MCF 10A (cell line): ENCODE data around the gene MRGPRF. TPM values are rescaled to one million over a fixed set of nuclear protein-coding genes. Genes with fewer than 3 reads are reported as not detected.
A peak's percentile ranks its signal among the peaks of the same experiment; 100 is the strongest.

Source experiments
- BruUV-seq: library from RNA; stranded (reverse); fragments of 400-500 nt; replicated peaks from 2 replicates; lab custom pipeline; 2021; lab: Mats Ljungman, UMichigan
- CTCF ChIA-PET: fragments of 300-600 bp; sonication (Branson Sonifier 250); formaldehyde crosslinking; extraction: SDS; loops from one replicate; lab custom pipeline; 2021; ENCODE audit warnings: antibody characterized with exemption, inconsistent platforms; lab: Yijun Ruan, JAX
- POLR2A ChIA-PET: fragments of 300-600, 350-650 bp; sonication (Branson Sonifier 250); formaldehyde crosslinking; extraction: SDS; loops from one replicate; lab custom pipeline; 2020; ENCODE audit warnings: antibody characterized with exemption, inconsistent platforms; lab: Yijun Ruan, JAX
- DNase-seq: peaks from one replicate; pipeline ENCODE4 v3.0.0-alpha.2; 2018; ENCODE audit not compliant: unreplicated experiment
- H3K27ac Mint-ChIP-seq: one replicate; pipeline ENCODE4 v1.8.0; 2022; ENCODE audit warnings: mild to moderate bottlenecking, low read depth, mixed read lengths; ENCODE audit not compliant: unreplicated experiment
- H3K27me3 Mint-ChIP-seq: one replicate; pipeline ENCODE4 v1.8.0; 2022; ENCODE audit warnings: mixed read lengths; ENCODE audit not compliant: insufficient read depth, unreplicated experiment
- H3K36me3 Mint-ChIP-seq: one replicate; pipeline ENCODE4 v1.8.0; 2022; ENCODE audit warnings: mild to moderate bottlenecking, moderate library complexity, mixed read lengths; ENCODE audit not compliant: insufficient read depth, unreplicated experiment
- H3K4me1 Mint-ChIP-seq: one replicate; pipeline ENCODE4 v1.8.0; 2022; ENCODE audit warnings: mixed read lengths; ENCODE audit not compliant: insufficient read depth, unreplicated experiment
- H3K4me3 Mint-ChIP-seq: one replicate; pipeline ENCODE4 v1.8.0; 2022; ENCODE audit warnings: mild to moderate bottlenecking, moderate library complexity, mixed read lengths; ENCODE audit not compliant: unreplicated experiment
- H3K9me3 Mint-ChIP-seq: one replicate; pipeline ENCODE4 v1.8.0; 2022; ENCODE audit warnings: mixed read lengths; ENCODE audit not compliant: unreplicated experiment
- CTCF ChIP-seq: fragments of 200-600 bp; IDR thresholded peaks from one replicate; pipeline ENCODE4 v1.8.0; 2022; ENCODE audit warnings: antibody characterized with exemption, mild to moderate bottlenecking; ENCODE audit not compliant: unreplicated experiment
- intact Hi-C: fragments of 100-400 bp; cut with micrococcal nuclease; formaldehyde crosslinking; loops from 2 replicates; pipeline ENCODE4 v1.14.1; 2022
- total RNA-seq: library from RNA; stranded (reverse); gene quantifications from 2 replicates; pipeline ENCODE4 v1.2.3, GENCODE V29; 2022

Gene MRGPRF
- total RNA-seq, 1 experiment from 2014 or later: not detected

DNA sequence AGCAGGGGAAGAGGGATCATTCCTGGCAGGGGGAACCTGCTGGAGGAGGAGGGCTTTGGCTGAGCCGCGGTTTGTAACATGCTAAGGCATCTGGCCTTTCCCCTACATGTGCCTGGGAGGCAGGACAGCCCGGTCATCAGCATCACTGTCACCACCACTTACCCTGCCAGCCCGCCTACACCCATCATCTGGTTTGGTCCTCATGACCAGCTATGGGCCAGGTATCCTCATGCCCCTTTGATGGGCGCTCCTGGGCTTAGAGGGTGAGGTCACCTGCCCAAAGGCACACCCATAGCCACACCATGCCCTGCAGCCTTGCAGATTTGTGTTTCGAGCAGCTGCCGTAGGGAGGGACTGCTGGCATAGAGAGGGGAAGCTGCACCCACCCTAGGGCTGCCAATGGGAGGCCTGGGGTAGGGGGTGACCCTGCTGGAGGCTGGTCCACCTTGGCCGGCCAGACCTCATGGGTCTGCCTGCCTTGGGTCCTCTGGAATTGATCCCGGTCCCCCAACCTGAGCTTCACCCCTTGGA lies 2.6 kb downstream of the MRGPRF start:
- H3K27ac Mint-ChIP-seq: no peak overlapping the region
- no peaks in the 10 kb centered on the region for H3K36me3 Mint-ChIP-seq
- BruUV-seq: no TSS peak
- DNase-seq: no peak
- no peak overlapping the region for H3K4me3 Mint-ChIP-seq
- ChIA-PET POLR2A (no interaction called here), CTCF (no interaction called here)
- no peaks in the 10 kb centered on the region for H3K9me3 Mint-ChIP-seq
- no peaks in the 10 kb centered on the region for H3K27me3 Mint-ChIP-seq
- TF ChIP-seq CTCF: no peak
- H3K4me1 Mint-ChIP-seq: peaks cover 14% of the 10 kb centered on the region
- intact Hi-C loops: no loop called here

DNA sequence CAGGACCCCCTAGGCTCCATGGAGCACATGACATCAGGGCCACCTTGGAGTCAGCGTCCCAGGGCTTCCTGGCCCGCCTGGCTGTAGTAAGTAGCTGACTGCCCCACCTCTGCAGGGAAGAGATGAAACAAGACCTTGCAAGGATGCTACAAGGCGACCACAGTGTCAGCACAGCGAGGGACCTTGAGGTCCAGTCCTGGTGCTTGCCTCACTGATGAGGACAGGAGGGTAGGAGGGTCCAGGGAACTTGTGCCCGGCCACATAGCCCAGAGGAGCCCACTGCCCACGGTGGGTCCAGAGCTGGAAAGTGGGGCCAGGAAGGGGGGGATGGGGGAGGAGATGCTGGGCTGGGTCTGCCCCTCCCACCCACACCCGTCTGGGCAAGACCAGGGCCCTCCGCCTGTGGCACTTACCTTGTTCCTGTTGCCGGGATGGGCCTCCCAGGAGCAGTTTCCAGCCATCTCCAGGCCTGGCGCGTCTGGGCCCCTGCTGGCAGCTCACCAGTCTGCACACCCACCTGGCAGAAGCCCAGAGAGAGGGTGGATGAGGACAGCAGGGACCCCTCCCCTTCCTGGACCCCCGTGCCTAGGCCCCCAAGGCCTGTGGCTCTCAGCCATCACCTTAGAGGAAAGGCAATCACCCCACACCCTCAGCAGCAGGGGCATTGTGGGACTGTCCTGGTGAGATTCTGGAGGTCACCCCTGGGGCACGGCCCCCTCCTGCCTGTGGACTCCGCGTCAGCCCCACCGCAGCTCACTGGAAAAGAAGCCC lies 3.4 kb downstream of the MRGPRF start:
- peaks cover 14% of the 10 kb centered on the region for H3K4me1 Mint-ChIP-seq
- no peak for TF ChIP-seq CTCF
- no peak overlapping the region for H3K27ac Mint-ChIP-seq
- ChIA-PET POLR2A (no interaction called here), CTCF (no interaction called here)
- no peaks in the 10 kb centered on the region for H3K27me3 Mint-ChIP-seq
- no peaks in the 10 kb centered on the region for H3K36me3 Mint-ChIP-seq
- no TSS peak for BruUV-seq
- no peak for DNase-seq
- H3K9me3 Mint-ChIP-seq: no peaks in the 10 kb centered on the region
- intact Hi-C loops: no loop called here
- no peak overlapping the region for H3K4me3 Mint-ChIP-seq

DNA sequence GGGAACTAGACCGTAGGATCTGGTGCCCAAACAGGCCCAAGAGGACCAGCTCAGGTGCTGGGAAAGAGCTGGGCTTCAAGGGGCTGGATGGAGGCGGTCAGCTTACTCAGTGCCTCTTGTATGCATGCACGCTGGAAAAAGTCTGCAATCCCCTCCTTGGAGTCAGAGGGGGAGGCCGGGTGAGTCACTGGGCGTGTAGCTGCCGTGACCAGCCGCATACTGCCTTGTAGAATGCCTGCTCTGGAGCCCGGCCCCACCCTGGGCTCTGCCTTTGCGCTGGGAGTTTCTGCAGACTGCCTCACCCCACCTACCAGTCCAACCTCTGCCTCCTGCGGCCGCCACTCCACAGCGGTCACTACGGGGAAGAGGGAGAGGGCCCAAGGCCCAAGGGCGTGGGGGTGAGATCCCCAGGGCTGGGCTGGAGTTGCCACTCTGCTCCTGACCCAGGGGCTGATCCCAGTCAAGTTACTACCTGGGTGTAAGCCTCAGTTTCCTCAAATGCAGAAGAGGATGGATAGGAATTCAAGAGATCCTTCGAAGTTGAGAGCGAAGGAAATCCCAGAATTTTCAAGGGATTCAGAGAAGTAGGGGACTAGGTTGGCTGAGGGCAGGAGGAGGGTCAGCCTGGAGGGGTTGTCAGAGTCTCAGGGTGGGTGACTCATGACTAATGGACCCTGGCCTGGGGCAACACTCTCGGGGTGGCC lies 4.2 kb downstream of the MRGPRF start:
- ChIA-PET CTCF (no interaction called here), POLR2A (no interaction called here)
- no TSS peak for BruUV-seq
- DNase-seq: peak; percentile 86
- H3K4me1 Mint-ChIP-seq: peaks cover 14% of the 10 kb centered on the region
- no peaks in the 10 kb centered on the region for H3K9me3 Mint-ChIP-seq
- intact Hi-C loops: no loop called here
- no peak overlapping the region for H3K4me3 Mint-ChIP-seq
- peak overlapping the region; percentile 61 for H3K27ac Mint-ChIP-seq
- H3K36me3 Mint-ChIP-seq: no peaks in the 10 kb centered on the region
- H3K27me3 Mint-ChIP-seq: no peaks in the 10 kb centered on the region
- no peak for TF ChIP-seq CTCF

GRCh38 chr11:69007975-69008381 lies 5.1 kb downstream of the MRGPRF start:
- Mint-ChIP-seq H3K4me1 (peaks cover 14% of the 10 kb centered on the region), H3K4me3 (no peak overlapping the region), H3K36me3 (no peaks in the 10 kb centered on the region), H3K9me3 (no peaks in the 10 kb centered on the region), H3K27me3 (no peaks in the 10 kb centered on the region), H3K27ac (no peak overlapping the region)
- POLR2A ChIA-PET: interaction anchor here (0.7 kb wide), 1 partner anchor 149 kb away, joined by 3 read pairs; no protein-coding TSS in a partner anchor
- CTCF ChIA-PET: interaction anchor here (0.5 kb wide), 1 partner anchor 660 kb away, joined by 3 read pairs; no protein-coding TSS in a partner anchor
- DNase-seq: no peak
- no TSS peak for BruUV-seq
- no peak for TF ChIP-seq CTCF
- intact Hi-C loops: no loop called here
